Measurements from ENCODE around the gene ITGA8. TPM values are rescaled to one million over a fixed set of nuclear protein-coding genes. Genes with fewer than 3 reads are reported as not detected.

ITGA8 gene
- total RNA-seq, 1 experiment from 2014 or later, result not detected

DNA sequence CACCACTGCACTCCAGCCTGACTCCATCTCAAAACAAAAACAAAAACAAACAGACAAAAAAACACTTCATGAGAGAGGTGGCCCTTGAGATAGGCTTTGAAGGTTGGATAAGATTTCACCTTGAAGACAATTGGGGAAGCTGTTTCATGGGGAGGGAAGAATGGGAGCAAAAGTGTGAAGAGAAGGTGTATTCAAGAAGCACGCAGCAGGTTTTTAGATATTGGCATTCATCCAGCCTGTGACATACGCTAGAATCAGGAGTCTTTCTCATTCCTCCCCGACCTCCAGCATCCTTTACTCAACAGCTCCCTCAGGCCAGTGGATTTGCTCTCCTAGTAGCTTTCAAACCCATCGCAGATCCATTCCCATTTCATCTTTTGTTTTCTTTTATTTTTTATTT is 232.3 kb downstream of the ITGA8 start:
- Mint-ChIP-seq H3K27me3 (ENCODE audit: insufficient read depth, unreplicated experiment) (peaks cover 20% of the 10 kb centered on the region), H3K36me3 (ENCODE audit: insufficient read depth, unreplicated experiment) (no peaks in the 10 kb centered on the region), H3K4me1 (ENCODE audit: low read depth, unreplicated experiment) (no peaks in the 10 kb centered on the region), H3K27ac (ENCODE audit: unreplicated experiment) (no peak overlapping the region), H3K4me3 (ENCODE audit: unreplicated experiment) (no peak overlapping the region), H3K9me3 (ENCODE audit: unreplicated experiment) (no peaks in the 10 kb centered on the region)
- BruUV-seq (replicated peaks), result no TSS peak
- TF ChIP-seq, protein P1, sequence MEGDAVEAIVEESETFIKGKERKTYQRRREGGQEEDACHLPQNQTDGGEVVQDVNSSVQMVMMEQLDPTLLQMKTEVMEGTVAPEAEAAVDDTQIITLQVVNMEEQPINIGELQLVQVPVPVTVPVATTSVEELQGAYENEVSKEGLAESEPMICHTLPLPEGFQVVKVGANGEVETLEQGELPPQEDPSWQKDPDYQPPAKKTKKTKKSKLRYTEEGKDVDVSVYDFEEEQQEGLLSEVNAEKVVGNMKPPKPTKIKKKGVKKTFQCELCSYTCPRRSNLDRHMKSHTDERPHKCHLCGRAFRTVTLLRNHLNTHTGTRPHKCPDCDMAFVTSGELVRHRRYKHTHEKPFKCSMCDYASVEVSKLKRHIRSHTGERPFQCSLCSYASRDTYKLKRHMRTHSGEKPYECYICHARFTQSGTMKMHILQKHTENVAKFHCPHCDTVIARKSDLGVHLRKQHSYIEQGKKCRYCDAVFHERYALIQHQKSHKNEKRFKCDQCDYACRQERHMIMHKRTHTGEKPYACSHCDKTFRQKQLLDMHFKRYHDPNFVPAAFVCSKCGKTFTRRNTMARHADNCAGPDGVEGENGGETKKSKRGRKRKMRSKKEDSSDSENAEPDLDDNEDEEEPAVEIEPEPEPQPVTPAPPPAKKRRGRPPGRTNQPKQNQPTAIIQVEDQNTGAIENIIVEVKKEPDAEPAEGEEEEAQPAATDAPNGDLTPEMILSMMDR (IDR thresholded peaks at IDR 0.05; ENCODE audit: insufficient read depth in 1 of 2, low read depth in 1 of 2, low read length in 1 of 2, severe bottlenecking in 1 of 2, unreplicated experiment in 1 of 2), result no peak
- Histone ChIP-seq H3K4me1 (peaks cover 4% of the 10 kb centered on the region; the same call in 1 of the 2 replicates), H3K9me3 (no peaks in the 10 kb centered on the region), H3K36me3 (ENCODE audit: control insufficient read depth, insufficient read depth, low read length) (no peaks in the 10 kb centered on the region), H3K27me3 (replicated peaks; ENCODE audit: control insufficient read depth, insufficient read depth, low read length) (no peaks in the 10 kb centered on the region), H3K4me3 (ENCODE audit: low read depth, low read length) (no peak overlapping the region)
- CTCF ChIA-PET, result no interaction called here
- POLR2A ChIA-PET, result no interaction called here
- DNase-seq, result no peak
- intact Hi-C loops (cut with micrococcal nuclease; ENCODE audit: unreplicated experiment), result no loop called here

DNA sequence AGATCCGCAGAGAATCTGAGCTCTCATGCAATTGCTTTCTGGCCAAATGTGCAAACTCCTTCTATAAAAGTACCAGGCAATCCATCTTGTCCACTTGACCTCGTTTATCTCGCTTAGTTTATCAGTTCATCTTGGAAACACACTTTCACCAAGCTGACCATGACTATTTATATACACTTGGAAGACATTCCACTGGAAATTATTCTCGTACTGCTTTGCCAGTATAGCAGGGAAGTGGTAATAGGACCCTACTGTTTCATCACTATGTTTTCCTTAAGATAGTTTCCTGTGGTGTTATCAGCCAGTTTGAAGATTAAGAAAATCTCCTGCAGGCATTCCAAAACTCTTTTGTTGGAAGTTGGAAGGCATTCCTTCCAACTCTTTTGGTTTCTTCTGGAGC is 233.3 kb downstream of the ITGA8 start:
- DNase-seq, result no peak
- ChIA-PET POLR2A (no interaction called here), CTCF (no interaction called here)
- TF ChIP-seq, protein P1 (IDR thresholded peaks at IDR 0.05; ENCODE audit: insufficient read depth in 1 of 2, low read depth in 1 of 2, low read length in 1 of 2, severe bottlenecking in 1 of 2, unreplicated experiment in 1 of 2), result no peak
- H3K27ac Mint-ChIP-seq (ENCODE audit: unreplicated experiment), result no peak overlapping the region
- H3K27me3 ChIP-seq (replicated peaks; ENCODE audit: control insufficient read depth, insufficient read depth, low read length), result no peaks in the 10 kb centered on the region
- no peaks in the 10 kb centered on the region for H3K4me1 Mint-ChIP-seq (ENCODE audit: low read depth, unreplicated experiment)
- no peak overlapping the region for H3K4me3 Mint-ChIP-seq (ENCODE audit: unreplicated experiment)
- no peaks in the 10 kb centered on the region for H3K9me3 ChIP-seq
- H3K4me1 ChIP-seq, result peaks cover 4% of the 10 kb centered on the region; the same call in 1 of the 2 replicates
- H3K36me3 Mint-ChIP-seq (ENCODE audit: insufficient read depth, unreplicated experiment), result no peaks in the 10 kb centered on the region
- no peaks in the 10 kb centered on the region for H3K9me3 Mint-ChIP-seq (ENCODE audit: unreplicated experiment)
- BruUV-seq (replicated peaks), result no TSS peak
- intact Hi-C loops (cut with micrococcal nuclease; ENCODE audit: unreplicated experiment), result no loop called here
- H3K27me3 Mint-ChIP-seq (ENCODE audit: insufficient read depth, unreplicated experiment), result peaks cover 23% of the 10 kb centered on the region
- no peak overlapping the region for H3K4me3 ChIP-seq (ENCODE audit: low read depth, low read length)
- no peaks in the 10 kb centered on the region for H3K36me3 ChIP-seq (ENCODE audit: control insufficient read depth, insufficient read depth, low read length)

DNA sequence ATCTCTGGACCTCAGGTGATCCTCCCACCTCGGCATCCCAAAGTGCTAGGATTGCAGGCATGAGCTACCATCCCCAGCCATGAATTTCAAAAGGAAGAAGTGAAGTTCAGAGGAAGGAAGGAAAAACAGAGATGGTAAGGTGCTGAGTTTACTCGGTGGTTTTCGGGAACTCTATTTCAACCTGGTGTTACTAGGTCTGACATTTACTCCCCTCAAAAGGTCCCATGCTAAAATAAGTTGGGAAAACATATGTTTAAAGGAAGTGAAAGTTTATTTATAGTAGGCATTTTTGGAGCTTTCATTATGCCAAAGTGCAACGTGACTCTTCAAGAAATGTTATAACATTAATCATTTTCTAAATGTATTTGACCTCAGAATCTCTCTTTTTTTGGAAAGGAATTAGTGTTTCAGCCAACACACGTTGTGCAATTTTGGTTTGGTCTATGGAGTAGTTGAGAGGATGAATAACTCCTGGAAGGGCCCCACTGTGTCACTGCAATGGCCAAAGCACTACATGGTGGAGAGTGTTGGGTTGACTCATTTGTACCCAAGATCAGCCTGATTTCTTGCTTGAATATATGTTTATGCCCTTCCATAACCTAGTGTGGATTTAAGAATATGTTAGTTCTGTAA is 233.9 kb downstream of the ITGA8 start:
- Mint-ChIP-seq H3K36me3 (ENCODE audit: insufficient read depth, unreplicated experiment) (no peaks in the 10 kb centered on the region), H3K27me3 (ENCODE audit: insufficient read depth, unreplicated experiment) (peaks cover 27% of the 10 kb centered on the region), H3K9me3 (ENCODE audit: unreplicated experiment) (no peaks in the 10 kb centered on the region), H3K4me1 (ENCODE audit: low read depth, unreplicated experiment) (no peaks in the 10 kb centered on the region), H3K27ac (ENCODE audit: unreplicated experiment) (no peak overlapping the region), H3K4me3 (ENCODE audit: unreplicated experiment) (no peak overlapping the region)
- Histone ChIP-seq H3K9me3 (no peaks in the 10 kb centered on the region), H3K4me1 (peaks cover 4% of the 10 kb centered on the region; the same call in 1 of the 2 replicates), H3K4me3 (ENCODE audit: low read depth, low read length) (no peak overlapping the region), H3K27me3 (replicated peaks; ENCODE audit: control insufficient read depth, insufficient read depth, low read length) (no peaks in the 10 kb centered on the region), H3K36me3 (ENCODE audit: control insufficient read depth, insufficient read depth, low read length) (no peaks in the 10 kb centered on the region)
- ChIA-PET POLR2A (no interaction called here), CTCF (no interaction called here)
- BruUV-seq (replicated peaks), result no TSS peak
- TF ChIP-seq, protein P1 (IDR thresholded peaks at IDR 0.05; ENCODE audit: insufficient read depth in 1 of 2, low read depth in 1 of 2, low read length in 1 of 2, severe bottlenecking in 1 of 2, unreplicated experiment in 1 of 2), result no peak
- DNase-seq, result no peak
- intact Hi-C loops (cut with micrococcal nuclease; ENCODE audit: unreplicated experiment), result no loop called here
